ENCODE results near the gene S100A7A. TPM values are rescaled to one million over a fixed set of nuclear protein-coding genes. Genes with fewer than 3 reads are reported as not detected.
"Not testable (repeated sequence)": the region's sequence is repeated elsewhere in the genome, so short reads cannot be mapped to it uniquely, and the experiment has no call there.

Gene S100A7A
- total RNA-seq, 1 donor from 2014 or later = not detected

- intact Hi-C loops (cut with micrococcal nuclease) = no loop called here
Observed at GRCh38 chr1:153395136-153395685, 21.1 kb upstream of the S100A7A start.

- intact Hi-C loops (cut with micrococcal nuclease) = no loop called here
Observed at GRCh38 chr1:153395776-153396175, 20.5 kb upstream of the S100A7A start.

GRCh38 chr1:153396461-153396860 is 19.9 kb upstream of the S100A7A start:
- intact Hi-C loops (cut with micrococcal nuclease) = no loop called here

- intact Hi-C loops (cut with micrococcal nuclease) = no loop called here
Observed at GRCh38 chr1:153397051-153397923, 19.0 kb upstream of the S100A7A start.

GRCh38 chr1:153397924-153398651 is 18.2 kb upstream of the S100A7A start:
- intact Hi-C loops (cut with micrococcal nuclease) = no loop called here

GRCh38 chr1:153399401-153400055 is 16.8 kb upstream of the S100A7A start:
- intact Hi-C loops (cut with micrococcal nuclease) = no loop called here

- intact Hi-C loops (cut with micrococcal nuclease) = no loop called here
Observed at GRCh38 chr1:153400244-153400643, 16.1 kb upstream of the S100A7A start.

- intact Hi-C loops (cut with micrococcal nuclease) = no loop called here
Observed at GRCh38 chr1:153401461-153401860, 14.9 kb upstream of the S100A7A start.

GRCh38 chr1:153402226-153402625 is 14.1 kb upstream of the S100A7A start:
- intact Hi-C loops (cut with micrococcal nuclease) = no loop called here

GRCh38 chr1:153403421-153404085 is 12.8 kb upstream of the S100A7A start:
- intact Hi-C loops (cut with micrococcal nuclease) = loop anchor here (1.0 kb wide), 1 partner anchor 51 kb away; no protein-coding TSS in a partner anchor

GRCh38 chr1:153404086-153404635 is 12.2 kb upstream of the S100A7A start:
- intact Hi-C loops (cut with micrococcal nuclease) = loop anchor here (1.0 kb wide), 1 partner anchor 52 kb away; no protein-coding TSS in a partner anchor

GRCh38 chr1:153404768-153405167 is 11.6 kb upstream of the S100A7A start:
- intact Hi-C loops (cut with micrococcal nuclease) = loop anchor here (1.0 kb wide), 1 partner anchor 52 kb away; no protein-coding TSS in a partner anchor

GRCh38 chr1:153405825-153406599 is 10.3 kb upstream of the S100A7A start:
- intact Hi-C loops (cut with micrococcal nuclease) = not testable (repeated sequence)

- intact Hi-C loops (cut with micrococcal nuclease) = not testable (repeated sequence)
Observed at GRCh38 chr1:153407274-153407673, 9.0 kb upstream of the S100A7A start.

GRCh38 chr1:153413961-153414360 is 2.4 kb upstream of the S100A7A start:
- intact Hi-C loops (cut with micrococcal nuclease) = not testable (repeated sequence)

- intact Hi-C loops (cut with micrococcal nuclease) = no loop called here
Observed at GRCh38 chr1:153417136-153417888, 992 bp downstream of the S100A7A start.

GRCh38 chr1:153418758-153419435 is 2.6 kb downstream of the S100A7A start:
- intact Hi-C loops (cut with micrococcal nuclease) = not testable (repeated sequence)

- intact Hi-C loops (cut with micrococcal nuclease) = not testable (repeated sequence)
Observed at GRCh38 chr1:153419436-153419793, 3.1 kb downstream of the S100A7A start.
